ENCODE results near the gene MSANTD3. TPM values are rescaled to one million over a fixed set of nuclear protein-coding genes. Genes with fewer than 3 reads are reported as not detected.

Gene MSANTD3
- total and polyA plus RNA-seq, 2 of the 13 experiments (the other 11 are each of a cell fraction or from before 2014, with no cell fraction given) = 10.1 to 19.2 TPM

DNA sequence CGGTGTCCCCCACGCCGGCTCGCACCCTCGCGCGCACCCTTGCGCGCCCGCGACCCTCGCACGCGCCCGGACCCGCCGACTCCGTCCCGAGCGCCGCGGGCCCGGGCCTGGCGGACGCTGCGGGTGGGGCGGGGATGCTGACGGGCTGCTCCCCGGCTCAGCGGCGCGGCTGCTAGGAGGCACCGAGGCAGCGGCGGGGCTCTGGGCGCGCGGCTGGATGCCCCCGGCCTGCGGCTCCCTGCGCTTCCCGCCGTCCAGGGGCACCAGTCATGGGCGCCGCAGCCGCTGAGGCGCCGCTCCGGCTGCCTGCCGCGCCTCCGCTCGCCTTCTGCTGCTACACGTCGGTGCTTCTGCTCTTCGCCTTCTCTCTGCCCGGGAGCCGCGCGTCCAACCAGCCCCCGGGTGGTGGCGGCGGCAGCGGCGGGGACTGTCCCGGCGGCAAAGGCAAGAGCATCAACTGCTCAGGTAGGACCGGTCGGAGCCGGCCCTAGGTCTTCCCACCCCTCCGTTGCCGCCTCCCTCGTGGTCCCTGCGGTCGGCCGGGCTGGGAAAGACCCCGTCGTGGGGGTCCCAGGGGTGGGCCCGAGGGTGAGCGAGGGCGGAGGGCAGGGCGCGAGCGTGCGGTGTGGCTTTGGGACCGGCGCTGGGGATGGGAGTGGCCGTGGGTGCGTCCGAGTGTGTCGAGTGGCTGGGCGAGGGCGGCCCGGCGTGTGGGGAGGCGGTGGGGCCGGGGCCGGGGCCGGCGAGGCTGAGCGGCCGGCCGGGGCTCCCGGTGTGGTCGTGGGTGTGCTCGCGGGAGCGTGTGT is 46.5 kb downstream of the MSANTD3 start (continued):
- TF ChIP-seq HIC2 (CRISPR knock-in tag; IDR thresholded peaks at IDR 0.05; ENCODE audit: low read depth) = no peak
- TF ChIP-seq ZNF605 (CRISPR knock-in tag; IDR thresholded peaks at IDR 0.05) = no peak
- no peak for TF ChIP-seq MIER3 (CRISPR knock-in tag; IDR thresholded peaks at IDR 0.05; ENCODE audit: borderline replicate concordance)
- TF ChIP-seq BCL3 (CRISPR knock-in tag; IDR thresholded peaks at IDR 0.05) = peak; percentile 65; the same call in 1 of the 2 replicates
- TF ChIP-seq ISL2 (CRISPR knock-in tag; IDR thresholded peaks at IDR 0.05) = no peak
- TF ChIP-seq, protein P1, sequence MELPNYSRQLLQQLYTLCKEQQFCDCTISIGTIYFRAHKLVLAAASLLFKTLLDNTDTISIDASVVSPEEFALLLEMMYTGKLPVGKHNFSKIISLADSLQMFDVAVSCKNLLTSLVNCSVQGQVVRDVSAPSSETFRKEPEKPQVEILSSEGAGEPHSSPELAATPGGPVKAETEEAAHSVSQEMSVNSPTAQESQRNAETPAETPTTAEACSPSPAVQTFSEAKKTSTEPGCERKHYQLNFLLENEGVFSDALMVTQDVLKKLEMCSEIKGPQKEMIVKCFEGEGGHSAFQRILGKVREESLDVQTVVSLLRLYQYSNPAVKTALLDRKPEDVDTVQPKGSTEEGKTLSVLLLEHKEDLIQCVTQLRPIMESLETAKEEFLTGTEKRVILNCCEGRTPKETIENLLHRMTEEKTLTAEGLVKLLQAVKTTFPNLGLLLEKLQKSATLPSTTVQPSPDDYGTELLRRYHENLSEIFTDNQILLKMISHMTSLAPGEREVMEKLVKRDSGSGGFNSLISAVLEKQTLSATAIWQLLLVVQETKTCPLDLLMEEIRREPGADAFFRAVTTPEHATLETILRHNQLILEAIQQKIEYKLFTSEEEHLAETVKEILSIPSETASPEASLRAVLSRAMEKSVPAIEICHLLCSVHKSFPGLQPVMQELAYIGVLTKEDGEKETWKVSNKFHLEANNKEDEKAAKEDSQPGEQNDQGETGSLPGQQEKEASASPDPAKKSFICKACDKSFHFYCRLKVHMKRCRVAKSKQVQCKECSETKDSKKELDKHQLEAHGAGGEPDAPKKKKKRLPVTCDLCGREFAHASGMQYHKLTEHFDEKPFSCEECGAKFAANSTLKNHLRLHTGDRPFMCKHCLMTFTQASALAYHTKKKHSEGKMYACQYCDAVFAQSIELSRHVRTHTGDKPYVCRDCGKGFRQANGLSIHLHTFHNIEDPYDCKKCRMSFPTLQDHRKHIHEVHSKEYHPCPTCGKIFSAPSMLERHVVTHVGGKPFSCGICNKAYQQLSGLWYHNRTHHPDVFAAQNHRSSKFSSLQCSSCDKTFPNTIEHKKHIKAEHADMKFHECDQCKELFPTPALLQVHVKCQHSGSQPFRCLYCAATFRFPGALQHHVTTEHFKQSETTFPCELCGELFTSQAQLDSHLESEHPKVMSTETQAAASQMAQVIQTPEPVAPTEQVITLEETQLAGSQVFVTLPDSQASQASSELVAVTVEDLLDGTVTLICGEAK (IDR thresholded peaks at IDR 0.05) = no peak
- TF ChIP-seq, protein P1 (CRISPR knock-in tag; IDR thresholded peaks at IDR 0.05) = no peak
- no peak for TF ChIP-seq WIZ (CRISPR knock-in tag; IDR thresholded peaks at IDR 0.05)
- TF ChIP-seq TP53 (CRISPR knock-in tag; conservative IDR thresholded peaks at IDR 0.05) = no peak
- TF ChIP-seq ISX (CRISPR knock-in tag; conservative IDR thresholded peaks at IDR 0.05) = no peak
- TF ChIP-seq ZNF510 (CRISPR knock-in tag; IDR thresholded peaks at IDR 0.05; ENCODE audit: low read depth) = no peak
- TF ChIP-seq, protein P2, sequence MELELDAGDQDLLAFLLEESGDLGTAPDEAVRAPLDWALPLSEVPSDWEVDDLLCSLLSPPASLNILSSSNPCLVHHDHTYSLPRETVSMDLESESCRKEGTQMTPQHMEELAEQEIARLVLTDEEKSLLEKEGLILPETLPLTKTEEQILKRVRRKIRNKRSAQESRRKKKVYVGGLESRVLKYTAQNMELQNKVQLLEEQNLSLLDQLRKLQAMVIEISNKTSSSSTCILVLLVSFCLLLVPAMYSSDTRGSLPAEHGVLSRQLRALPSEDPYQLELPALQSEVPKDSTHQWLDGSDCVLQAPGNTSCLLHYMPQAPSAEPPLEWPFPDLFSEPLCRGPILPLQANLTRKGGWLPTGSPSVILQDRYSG (CRISPR knock-in tag; IDR thresholded peaks at IDR 0.05) = no peak
- no peak for TF ChIP-seq KLF12 (CRISPR knock-in tag; IDR thresholded peaks at IDR 0.05; ENCODE audit: borderline replicate concordance)
